GM20000 (cell line): ENCODE measurements around the gene PARP11.
"Not testable (repeated sequence)": the region's sequence is repeated elsewhere in the genome, so short reads cannot be mapped to it uniquely, and the experiment has no call there.

Source experiments
- DNase-seq: peaks from one replicate; pipeline ENCODE4 v3.0.0; 2012; ENCODE audit warnings: low spot score
- TF ChIP-seq, protein P1 (sequence below): IDR thresholded peaks from 2 replicates; pipeline ENCODE4 v1.5.1; 2012; ENCODE audit warnings: mild to moderate bottlenecking, control low read depth; ENCODE audit errors: extremely low read depth, missing control alignments

Gene PARP11

DNA sequence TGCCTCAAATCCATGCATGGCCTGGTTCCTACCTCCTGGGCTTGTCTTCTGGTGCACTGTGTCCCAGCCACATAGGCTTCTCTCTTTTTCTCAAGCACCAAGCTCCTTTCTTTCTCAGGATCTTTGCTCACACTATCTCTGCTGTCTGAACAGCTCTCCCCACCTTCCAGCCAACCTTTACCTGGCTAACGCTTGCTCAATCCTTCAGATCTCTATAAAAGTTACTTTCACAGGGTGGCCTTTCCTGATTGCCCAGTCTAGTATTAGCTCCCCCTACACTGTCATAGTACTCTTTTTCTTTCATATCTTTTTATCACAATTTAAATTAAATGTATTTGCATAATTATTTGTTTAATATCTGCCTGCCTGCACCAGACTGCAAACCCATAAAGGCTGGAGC is 3.8 kb downstream of the PARP11 start:
- TF ChIP-seq, protein P1, sequence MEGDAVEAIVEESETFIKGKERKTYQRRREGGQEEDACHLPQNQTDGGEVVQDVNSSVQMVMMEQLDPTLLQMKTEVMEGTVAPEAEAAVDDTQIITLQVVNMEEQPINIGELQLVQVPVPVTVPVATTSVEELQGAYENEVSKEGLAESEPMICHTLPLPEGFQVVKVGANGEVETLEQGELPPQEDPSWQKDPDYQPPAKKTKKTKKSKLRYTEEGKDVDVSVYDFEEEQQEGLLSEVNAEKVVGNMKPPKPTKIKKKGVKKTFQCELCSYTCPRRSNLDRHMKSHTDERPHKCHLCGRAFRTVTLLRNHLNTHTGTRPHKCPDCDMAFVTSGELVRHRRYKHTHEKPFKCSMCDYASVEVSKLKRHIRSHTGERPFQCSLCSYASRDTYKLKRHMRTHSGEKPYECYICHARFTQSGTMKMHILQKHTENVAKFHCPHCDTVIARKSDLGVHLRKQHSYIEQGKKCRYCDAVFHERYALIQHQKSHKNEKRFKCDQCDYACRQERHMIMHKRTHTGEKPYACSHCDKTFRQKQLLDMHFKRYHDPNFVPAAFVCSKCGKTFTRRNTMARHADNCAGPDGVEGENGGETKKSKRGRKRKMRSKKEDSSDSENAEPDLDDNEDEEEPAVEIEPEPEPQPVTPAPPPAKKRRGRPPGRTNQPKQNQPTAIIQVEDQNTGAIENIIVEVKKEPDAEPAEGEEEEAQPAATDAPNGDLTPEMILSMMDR, result no peak
- DNase-seq, result no peak

DNA sequence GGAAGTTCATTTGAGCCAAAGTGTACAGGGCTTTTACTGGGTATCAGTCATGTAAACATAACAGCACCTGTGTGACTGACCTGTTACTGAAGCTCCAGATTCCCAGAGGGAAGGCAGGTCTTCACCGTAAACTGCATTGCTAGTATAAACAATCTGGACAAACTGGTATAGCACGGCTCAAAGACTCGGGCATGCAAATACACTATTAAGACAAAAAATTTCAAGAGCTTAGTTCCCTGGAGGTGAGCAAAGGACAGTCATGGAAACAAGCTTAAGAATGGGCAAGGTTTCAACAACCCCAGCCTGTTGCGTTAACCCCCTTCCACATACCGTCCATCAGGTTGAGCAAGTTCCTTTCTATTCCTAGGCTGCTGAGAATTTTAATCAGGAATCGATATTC is 9.4 kb downstream of the PARP11 start:
- no peak for DNase-seq
- TF ChIP-seq, protein P1, result no peak

DNA sequence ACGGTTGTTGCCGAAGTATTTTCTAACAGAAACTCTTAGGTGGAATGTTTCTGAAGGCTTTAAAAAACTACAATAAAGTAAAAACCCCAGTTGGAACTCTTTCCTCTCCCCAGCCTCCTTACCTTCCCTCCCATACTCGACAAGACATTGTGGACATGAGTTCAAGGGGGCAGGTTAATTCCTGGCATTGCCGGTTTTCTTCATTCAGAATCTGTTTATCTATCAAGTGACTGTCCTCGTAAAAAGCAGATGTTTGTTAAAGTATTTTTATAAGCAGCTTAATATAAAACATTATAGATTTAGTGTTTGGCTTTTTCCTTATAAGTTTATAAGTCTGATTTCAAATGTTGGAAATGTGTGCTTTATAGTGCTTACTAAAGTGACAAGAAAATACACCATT is 30.7 kb downstream of the PARP11 start:
- TF ChIP-seq, protein P1, result no peak
- no peak for DNase-seq

DNA sequence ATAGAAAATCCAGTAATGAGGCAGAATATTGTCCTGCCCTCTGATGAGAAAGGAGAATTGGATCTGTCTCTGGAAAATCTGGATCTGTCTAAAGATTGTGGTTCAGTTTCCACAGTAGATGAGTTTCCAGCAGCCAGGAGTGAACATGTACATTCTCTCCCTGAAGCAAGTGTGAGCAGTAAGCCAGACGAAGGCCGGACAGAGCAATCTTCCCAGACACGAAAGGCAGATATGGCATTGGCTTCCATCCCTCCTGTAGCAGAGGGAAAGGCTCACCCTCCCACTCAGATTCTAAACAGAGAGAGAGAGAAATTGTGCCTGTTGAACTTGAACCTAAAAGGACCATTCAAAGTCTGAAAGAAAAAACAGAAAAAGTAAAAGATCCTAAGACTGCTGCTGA is 31.4 kb downstream of the PARP11 start:
- TF ChIP-seq, protein P1, result no peak
- no peak for DNase-seq

DNA sequence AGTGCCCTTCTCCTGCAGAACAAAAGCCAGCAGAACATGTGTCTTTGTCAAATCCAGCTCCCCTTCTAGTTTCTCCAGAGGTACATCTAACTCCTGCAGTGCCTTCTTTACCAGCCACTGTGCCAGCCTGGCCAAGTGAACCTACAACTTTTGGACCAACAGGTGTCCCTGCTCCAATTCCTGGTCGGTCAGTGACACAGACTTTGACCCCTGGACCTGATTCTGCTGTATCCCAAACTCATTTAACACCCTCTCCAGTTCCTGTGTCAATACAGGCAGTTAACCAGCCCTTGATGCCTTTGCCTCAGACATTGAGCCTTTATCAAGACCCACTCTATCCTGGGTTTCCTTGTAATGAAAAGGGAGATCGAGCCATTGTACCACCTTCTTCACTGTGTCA is 32.4 kb downstream of the PARP11 start:
- not testable (repeated sequence) for DNase-seq

DNA sequence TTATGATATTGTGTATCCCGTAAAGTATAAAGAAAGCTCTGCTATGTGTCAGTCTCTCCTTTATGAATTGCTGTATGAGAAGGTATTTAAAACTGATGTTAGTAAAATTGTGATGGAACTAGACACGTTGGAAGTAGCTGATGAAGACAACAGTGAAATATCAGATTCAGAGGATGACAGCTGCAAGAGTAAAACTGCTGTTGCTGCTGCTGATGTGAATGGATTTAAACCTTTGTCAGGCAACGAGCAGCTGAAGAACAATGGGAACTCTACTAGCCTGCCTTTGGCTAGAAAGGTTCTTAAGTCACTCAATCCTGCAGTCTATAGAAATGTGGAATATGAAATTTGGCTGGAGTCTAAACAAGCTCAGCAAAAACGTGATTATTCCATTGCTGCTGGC is 33.5 kb downstream of the PARP11 start:
- not testable (repeated sequence) for DNase-seq

DNA sequence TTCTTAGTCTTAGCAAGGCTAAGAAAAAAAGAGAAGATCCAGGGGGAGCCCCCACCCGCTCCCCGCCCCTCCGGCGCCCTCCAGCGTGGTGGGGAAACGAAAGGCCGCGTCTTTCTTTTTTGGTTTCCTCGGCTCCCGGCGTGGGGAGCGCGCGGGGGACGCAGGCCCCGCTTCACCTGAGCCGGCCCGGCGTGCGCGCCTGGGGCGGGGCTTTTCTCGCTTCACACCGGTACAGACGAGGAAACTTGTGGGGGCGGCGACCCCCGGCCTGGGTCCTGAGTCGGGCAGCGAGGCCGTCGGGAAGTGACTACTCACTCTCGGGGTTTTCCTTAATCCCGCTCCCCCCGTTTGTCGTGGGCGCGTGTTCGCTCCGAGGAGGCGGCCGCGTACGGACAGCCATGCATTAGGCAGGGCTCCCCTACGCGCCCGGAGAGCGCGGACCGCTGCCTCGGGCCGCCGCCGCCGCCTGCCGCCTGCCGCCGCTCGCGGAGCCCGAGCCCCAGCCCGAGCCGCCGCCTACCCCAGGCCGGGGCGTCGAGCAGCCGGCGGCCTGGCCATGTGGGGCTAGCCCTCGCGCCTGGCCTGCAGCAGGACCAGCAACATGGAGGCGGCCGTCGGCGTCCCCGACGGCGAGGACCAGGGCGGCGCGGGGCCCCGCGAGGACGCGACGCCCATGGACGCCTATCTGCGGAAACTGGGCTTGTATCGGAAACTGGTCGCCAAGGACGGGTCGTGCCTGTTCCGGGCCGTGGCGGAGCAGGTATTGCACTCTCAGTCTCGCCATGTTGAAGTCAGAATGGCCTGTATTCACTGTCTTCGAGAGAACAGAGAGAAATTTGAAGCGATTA is 34.3 kb downstream of the PARP11 start:
- DNase-seq, result peak; percentile 66

DNA sequence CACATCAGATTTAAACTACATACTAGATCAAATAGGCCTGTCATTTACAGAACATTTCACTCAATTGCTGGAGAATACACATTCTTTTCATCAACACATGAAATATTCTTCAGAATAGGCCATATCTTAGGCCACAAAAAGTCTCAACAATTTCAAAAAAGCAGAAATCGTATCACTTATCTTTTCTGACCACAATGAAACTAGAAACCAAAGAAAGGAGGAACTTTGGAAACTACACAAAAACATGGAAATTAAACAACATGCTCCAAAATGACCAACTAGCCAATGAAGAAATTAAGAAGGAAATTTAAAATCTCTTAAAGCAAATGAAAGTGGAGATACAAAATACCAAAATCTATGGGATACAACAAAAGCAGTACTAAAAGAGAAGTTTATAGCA is 35.1 kb downstream of the PARP11 start:
- no peak for DNase-seq
- TF ChIP-seq, protein P1, result no peak

DNA sequence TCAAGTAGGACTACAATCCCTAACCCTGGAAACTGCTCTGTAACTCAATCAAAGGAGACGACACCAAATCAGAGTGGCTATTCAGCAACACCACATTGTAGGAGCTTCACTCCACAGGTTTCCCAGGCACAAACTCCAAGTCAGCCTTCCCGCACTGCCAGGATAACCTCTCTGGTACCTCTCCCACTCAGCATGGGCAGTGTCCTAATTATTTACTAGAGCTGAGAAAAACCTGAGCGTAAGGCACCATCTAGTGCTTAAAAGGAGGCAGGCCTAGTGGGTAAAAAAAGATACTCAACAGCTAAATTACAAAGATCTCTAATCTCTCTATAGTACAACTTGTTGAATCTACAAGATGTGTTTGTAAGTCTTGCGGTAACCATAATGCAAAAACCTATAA is 36.1 kb downstream of the PARP11 start:
- TF ChIP-seq, protein P1, result no peak
- peak; percentile 42 for DNase-seq
